ENCODE results near the gene CLCN6.

CLCN6 gene

GRCh38 chr1:11780380-11781147, 25.4 kb upstream of the CLCN6 start:
- FAIRE-seq, result no peak

GRCh38 chr1:11781297-11781696, 24.7 kb upstream of the CLCN6 start:
- no peak for FAIRE-seq

GRCh38 chr1:11782127-11782708, 23.8 kb upstream of the CLCN6 start:
- no peak for FAIRE-seq

- FAIRE-seq, result no peak
These were observed 22.4 kb upstream of the CLCN6 start for GRCh38 chr1:11783556-11783955.

GRCh38 chr1:11784256-11784992, 21.6 kb upstream of the CLCN6 start:
- no peak for FAIRE-seq

- FAIRE-seq, result no peak
These were observed 20.8 kb upstream of the CLCN6 start for GRCh38 chr1:11784993-11785769.

- no peak for FAIRE-seq
These were observed 19.8 kb upstream of the CLCN6 start for GRCh38 chr1:11786168-11786567.

- FAIRE-seq, result no peak
These were observed 18.7 kb upstream of the CLCN6 start for GRCh38 chr1:11787251-11787803.

GRCh38 chr1:11787804-11788436, 18.1 kb upstream of the CLCN6 start:
- FAIRE-seq, result no peak

- no peak for FAIRE-seq
These were observed 17.4 kb upstream of the CLCN6 start for GRCh38 chr1:11788549-11789053.

- no peak for FAIRE-seq
These were observed 16.6 kb upstream of the CLCN6 start for GRCh38 chr1:11789126-11790067.

GRCh38 chr1:11790101-11790879, 15.7 kb upstream of the CLCN6 start:
- no peak for FAIRE-seq

GRCh38 chr1:11790880-11791715, 14.9 kb upstream of the CLCN6 start:
- FAIRE-seq, result no peak

- no peak for FAIRE-seq
These were observed 13.9 kb upstream of the CLCN6 start for GRCh38 chr1:11792106-11792505.

- no peak for FAIRE-seq
These were observed 12.2 kb upstream of the CLCN6 start for GRCh38 chr1:11793819-11794218.

GRCh38 chr1:11794446-11795237, 11.3 kb upstream of the CLCN6 start:
- FAIRE-seq, result no peak

GRCh38 chr1:11795238-11795890, 10.6 kb upstream of the CLCN6 start:
- no peak for FAIRE-seq
